HepG2 (cell line): Measurements from ENCODE around the gene DDX1. TPM values are rescaled to one million over a fixed set of nuclear protein-coding genes. Genes with fewer than 3 reads are reported as not detected.
A peak's percentile ranks its signal among the peaks of the same experiment; 100 is the strongest.

Experiments
- ATF7-NPFF ChIP-seq: sonication (generic); formaldehyde crosslinking; IDR thresholded peaks from 2 replicates; pipeline ENCODE4 v1.8.1; 2023; ENCODE audit warnings: mild to moderate bottlenecking, low read depth, missing genetic modification reagents, moderate library complexity
- CREB1 ChIP-seq, 2 experiments: fragments of 450-650 bp in 1 of 2; IDR thresholded peaks; 2 replicates each; pipeline ENCODE4 v1.6.1; 2016 to 2017; ENCODE audit warnings: control low read depth in 1 of 2, mild to moderate bottlenecking in 1 of 2, missing compliant biosample characterization in 1 of 2, missing genetic modification characterization in 1 of 2
- DNMT3B ChIP-seq: conservative IDR thresholded peaks from 2 replicates; pipeline ENCODE4 v1.6.1; 2016; ENCODE audit warnings: missing biosample characterization, control low read depth
- IRF2 ChIP-seq: IDR thresholded peaks from 2 replicates; pipeline ENCODE4 v1.6.1; 2018; ENCODE audit warnings: missing genetic modification reagents, missing compliant biosample characterization
- PHF8 ChIP-seq: sonication (generic); formaldehyde crosslinking; IDR thresholded peaks from 2 replicates; pipeline ENCODE4 v1.5.0; 2020; ENCODE audit warnings: missing genetic modification reagents
- RXRB ChIP-seq: IDR thresholded peaks from 2 replicates; pipeline ENCODE4 v1.6.1; 2016; ENCODE audit warnings: borderline replicate concordance, missing genetic modification reagents, missing compliant biosample characterization
- SMC3 ChIP-seq: IDR thresholded peaks from 2 replicates; pipeline ENCODE4 v1.6.1; 2011; ENCODE audit warnings: low read length, improper control_type of control experiment
- SP140L ChIP-seq: sonication (generic); formaldehyde crosslinking; IDR thresholded peaks from 2 replicates; pipeline ENCODE4 v1.4.0; 2020; ENCODE audit warnings: missing genetic modification reagents, borderline replicate concordance
- THRA ChIP-seq: sonication (generic); formaldehyde crosslinking; IDR thresholded peaks from 2 replicates; pipeline ENCODE4 v1.4.0; 2020; ENCODE audit warnings: missing genetic modification reagents, borderline replicate concordance
- XRCC5 ChIP-seq: fragments of 200-400 bp; formaldehyde crosslinking; optimal IDR thresholded peaks from 2 replicates; pipeline ENCODE3; 2017; ENCODE audit warnings: mild to moderate bottlenecking, low read length
- ZBTB33 ChIP-seq: sonication (generic); formaldehyde crosslinking; IDR thresholded peaks from 2 replicates; pipeline ENCODE4 v1.4.0; 2020; ENCODE audit warnings: missing genetic modification reagents
- ZNF225 ChIP-seq: sonication (generic); formaldehyde crosslinking; IDR thresholded peaks from 2 replicates; pipeline ENCODE4 v1.4.0; 2020; ENCODE audit warnings: mild to moderate bottlenecking, missing genetic modification reagents
- ZNF549 ChIP-seq: sonication (generic); formaldehyde crosslinking; IDR thresholded peaks from 2 replicates; pipeline ENCODE4 v1.5.0; 2020; ENCODE audit warnings: missing genetic modification reagents
- ZNF557 ChIP-seq: sonication (generic); formaldehyde crosslinking; IDR thresholded peaks from 2 replicates; pipeline ENCODE4 v1.4.0; 2020; ENCODE audit warnings: missing genetic modification reagents
- polyA plus RNA-seq, 8 experiments: library from polyadenylated mRNA; depleted of rRNA in 3 of 8; stranded (reverse) in 7 of 8; unstranded in 1 of 8; fragments of >200 nt; fragmentation: Illumina TruSeq in 4 of 8; extraction: Trizol in 4 of 8; gene quantifications; 2 replicates each; pipeline versions ENCODE4 v1.2.1 to v1.2.3, GENCODE V29; 2011 to 2016; ENCODE audit warnings: low read depth in 4 of 8, missing spikeins in 1 of 8, mixed read lengths in 1 of 8; ENCODE audit not compliant: insufficient read depth in 1 of 8
- total RNA-seq, 5 experiments: library from RNA; depleted of rRNA; stranded (reverse); fragments of >200 nt; fragmentation: Illumina TruSeq; extraction: Trizol; gene quantifications; 2 replicates each; pipeline ENCODE4 v1.2.3, GENCODE V29; 2016; ENCODE audit warnings: low read depth in 1 of 5
- TF ChIP-seq, protein P1 (sequence below): sonication (generic); formaldehyde crosslinking; IDR thresholded peaks from 2 replicates; pipeline ENCODE4 v1.4.0; 2020; ENCODE audit warnings: mild to moderate bottlenecking, missing genetic modification reagents, borderline replicate concordance
- TF ChIP-seq, protein P2 (sequence below): sonication (generic); formaldehyde crosslinking; IDR thresholded peaks from 2 replicates; pipeline ENCODE4 v1.4.0; 2020; ENCODE audit warnings: mild to moderate bottlenecking, missing genetic modification reagents, borderline replicate concordance
- TF ChIP-seq, protein P3 (sequence below): sonication (generic); formaldehyde crosslinking; IDR thresholded peaks from 2 replicates; pipeline ENCODE4 v1.5.0; 2020; ENCODE audit warnings: missing genetic modification reagents, mild to moderate bottlenecking, borderline replicate concordance

DDX1 gene
- total and polyA plus RNA-seq, 2 of the 13 experiments (the other 11 are each of a cell fraction or from before 2014, with no cell fraction given): 81.6 to 130 TPM

DNA sequence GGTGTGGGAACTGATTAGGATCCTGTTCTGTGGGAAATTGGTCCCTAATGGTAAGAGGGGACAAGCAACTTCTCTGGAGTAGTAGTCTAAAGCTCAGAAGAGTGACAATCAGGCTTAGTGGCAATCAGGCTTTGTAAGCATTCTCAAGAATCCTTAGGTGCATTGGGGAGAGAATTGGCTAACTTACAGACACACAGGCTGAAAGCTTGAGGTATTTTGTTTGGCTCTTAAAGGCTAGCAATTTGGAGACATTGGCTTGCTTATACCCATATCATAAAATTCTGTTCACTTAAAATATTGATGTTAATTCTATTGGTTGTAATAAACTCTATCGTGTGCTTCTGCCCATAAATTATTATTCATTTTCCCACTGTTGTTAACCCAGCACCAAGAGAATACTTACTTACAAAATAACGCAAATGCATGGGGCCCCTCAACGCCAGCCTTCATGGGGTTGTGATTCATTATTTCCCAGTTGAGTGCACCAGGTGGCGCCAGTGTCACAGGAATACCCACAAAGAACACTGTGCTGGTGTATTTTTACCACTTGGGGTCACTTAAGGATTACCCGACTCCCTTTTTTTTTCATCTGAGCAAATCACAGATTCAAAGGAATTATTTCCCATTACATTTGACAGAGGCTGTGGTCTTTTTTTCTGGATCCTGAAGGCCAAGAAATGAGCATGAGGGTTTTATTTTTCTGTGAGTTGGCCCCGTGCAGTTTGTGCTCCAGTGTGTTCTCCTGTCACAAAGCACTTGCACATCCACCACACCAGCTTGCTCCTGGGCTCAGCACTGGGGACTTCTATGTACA, 45.5 kb downstream of the DDX1 start (continued):
- TF ChIP-seq, protein P1, sequence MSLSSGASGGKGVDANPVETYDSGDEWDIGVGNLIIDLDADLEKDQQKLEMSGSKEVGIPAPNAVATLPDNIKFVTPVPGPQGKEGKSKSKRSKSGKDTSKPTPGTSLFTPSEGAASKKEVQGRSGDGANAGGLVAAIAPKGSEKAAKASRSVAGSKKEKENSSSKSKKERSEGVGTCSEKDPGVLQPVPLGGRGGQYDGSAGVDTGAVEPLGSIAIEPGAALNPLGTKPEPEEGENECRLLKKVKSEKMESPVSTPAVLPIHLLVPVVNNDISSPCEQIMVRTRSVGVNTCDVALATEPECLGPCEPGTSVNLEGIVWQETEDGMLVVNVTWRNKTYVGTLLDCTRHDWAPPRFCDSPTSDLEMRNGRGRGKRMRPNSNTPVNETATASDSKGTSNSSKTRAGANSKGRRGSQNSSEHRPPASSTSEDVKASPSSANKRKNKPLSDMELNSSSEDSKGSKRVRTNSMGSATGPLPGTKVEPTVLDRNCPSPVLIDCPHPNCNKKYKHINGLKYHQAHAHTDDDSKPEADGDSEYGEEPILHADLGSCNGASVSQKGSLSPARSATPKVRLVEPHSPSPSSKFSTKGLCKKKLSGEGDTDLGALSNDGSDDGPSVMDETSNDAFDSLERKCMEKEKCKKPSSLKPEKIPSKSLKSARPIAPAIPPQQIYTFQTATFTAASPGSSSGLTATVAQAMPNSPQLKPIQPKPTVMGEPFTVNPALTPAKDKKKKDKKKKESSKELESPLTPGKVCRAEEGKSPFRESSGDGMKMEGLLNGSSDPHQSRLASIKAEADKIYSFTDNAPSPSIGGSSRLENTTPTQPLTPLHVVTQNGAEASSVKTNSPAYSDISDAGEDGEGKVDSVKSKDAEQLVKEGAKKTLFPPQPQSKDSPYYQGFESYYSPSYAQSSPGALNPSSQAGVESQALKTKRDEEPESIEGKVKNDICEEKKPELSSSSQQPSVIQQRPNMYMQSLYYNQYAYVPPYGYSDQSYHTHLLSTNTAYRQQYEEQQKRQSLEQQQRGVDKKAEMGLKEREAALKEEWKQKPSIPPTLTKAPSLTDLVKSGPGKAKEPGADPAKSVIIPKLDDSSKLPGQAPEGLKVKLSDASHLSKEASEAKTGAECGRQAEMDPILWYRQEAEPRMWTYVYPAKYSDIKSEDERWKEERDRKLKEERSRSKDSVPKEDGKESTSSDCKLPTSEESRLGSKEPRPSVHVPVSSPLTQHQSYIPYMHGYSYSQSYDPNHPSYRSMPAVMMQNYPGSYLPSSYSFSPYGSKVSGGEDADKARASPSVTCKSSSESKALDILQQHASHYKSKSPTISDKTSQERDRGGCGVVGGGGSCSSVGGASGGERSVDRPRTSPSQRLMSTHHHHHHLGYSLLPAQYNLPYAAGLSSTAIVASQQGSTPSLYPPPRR (CRISPR knock-in tag): no peak
- TF ChIP-seq CREB1 (IDR thresholded peaks at IDR 0.05): no peak
- 0 out of 2 replicates have a peak, but pooled peaks have one; percentile 18 for TF ChIP-seq CREB1 (CRISPR knock-in tag; IDR thresholded peaks at IDR 0.05)
- peak; percentile 81; the same call in 1 of the 2 replicates for TF ChIP-seq RXRB
- no peak for TF ChIP-seq ZNF549 (CRISPR knock-in tag)
- TF ChIP-seq XRCC5: peak; percentile 35
- peak; percentile 96 for TF ChIP-seq SMC3
- TF ChIP-seq IRF2 (CRISPR knock-in tag): no peak
- TF ChIP-seq SP140L: no peak
- TF ChIP-seq PHF8 (CRISPR knock-in tag): no peak
- TF ChIP-seq, protein P2, sequence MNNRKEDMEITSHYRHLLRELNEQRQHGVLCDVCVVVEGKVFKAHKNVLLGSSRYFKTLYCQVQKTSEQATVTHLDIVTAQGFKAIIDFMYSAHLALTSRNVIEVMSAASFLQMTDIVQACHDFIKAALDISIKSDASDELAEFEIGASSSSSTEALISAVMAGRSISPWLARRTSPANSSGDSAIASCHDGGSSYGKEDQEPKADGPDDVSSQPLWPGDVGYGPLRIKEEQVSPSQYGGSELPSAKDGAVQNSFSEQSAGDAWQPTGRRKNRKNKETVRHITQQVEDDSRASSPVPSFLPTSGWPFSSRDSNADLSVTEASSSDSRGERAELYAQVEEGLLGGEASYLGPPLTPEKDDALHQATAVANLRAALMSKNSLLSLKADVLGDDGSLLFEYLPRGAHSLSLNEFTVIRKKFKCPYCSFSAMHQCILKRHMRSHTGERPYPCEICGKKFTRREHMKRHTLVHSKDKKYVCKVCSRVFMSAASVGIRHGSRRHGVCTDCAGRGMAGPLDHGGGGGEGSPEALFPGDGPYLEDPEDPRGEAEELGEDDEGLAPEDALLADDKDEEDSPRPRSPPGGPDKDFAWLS (CRISPR knock-in tag): no peak
- no peak for TF ChIP-seq ZNF557 (CRISPR knock-in tag)
- TF ChIP-seq DNMT3B (CRISPR knock-in tag): 0 out of 2 replicates have a peak, but pooled peaks have one; percentile 25
- TF ChIP-seq ZNF225: no peak
- TF ChIP-seq, protein P3, sequence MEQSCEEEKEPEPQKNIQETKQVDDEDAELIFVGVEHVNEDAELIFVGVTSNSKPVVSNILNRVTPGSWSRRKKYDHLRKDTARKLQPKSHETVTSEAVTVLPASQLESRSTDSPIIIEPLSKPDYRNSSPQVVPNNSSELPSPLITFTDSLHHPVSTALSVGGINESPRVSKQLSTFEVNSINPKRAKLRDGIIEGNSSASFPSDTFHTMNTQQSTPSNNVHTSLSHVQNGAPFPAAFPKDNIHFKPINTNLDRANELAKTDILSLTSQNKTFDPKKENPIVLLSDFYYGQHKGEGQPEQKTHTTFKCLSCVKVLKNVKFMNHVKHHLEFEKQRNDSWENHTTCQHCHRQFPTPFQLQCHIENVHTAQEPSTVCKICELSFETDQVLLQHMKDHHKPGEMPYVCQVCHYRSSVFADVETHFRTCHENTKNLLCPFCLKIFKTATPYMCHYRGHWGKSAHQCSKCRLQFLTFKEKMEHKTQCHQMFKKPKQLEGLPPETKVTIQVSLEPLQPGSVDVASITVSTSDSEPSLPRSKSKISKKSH (CRISPR knock-in tag): no peak
- TF ChIP-seq ZBTB33: peak; percentile 27; the same call in 1 of the 2 replicates
- no peak for TF ChIP-seq ATF7-NPFF
- peak; percentile 96 for TF ChIP-seq THRA (CRISPR knock-in tag)
